OCI-LY7 (cell line): ENCODE results near the gene SERPINB10. TPM values are rescaled to one million over a fixed set of nuclear protein-coding genes. Genes with fewer than 3 reads are reported as not detected.
A peak's percentile ranks its signal among the peaks of the same experiment; 100 is the strongest.

Experiments
- BruUV-seq: library from RNA; stranded (reverse); fragments of 400-500 nt; replicated peaks from 2 replicates; lab custom pipeline; 2021; lab: Mats Ljungman, UMichigan
- CTCF ChIA-PET: fragments of 300-600 bp; sonication (Branson Sonifier 250); formaldehyde crosslinking; loops from one replicate; lab custom pipeline; 2022; ENCODE audit warnings: antibody characterized with exemption; ENCODE audit not compliant: unreplicated experiment; lab: Charles Lee
- POLR2A ChIA-PET: fragments of 300-600 bp; sonication (Branson Sonifier 250); formaldehyde crosslinking; loops from one replicate; lab custom pipeline; 2022; ENCODE audit warnings: antibody characterized with exemption; lab: Charles Lee
- DNase-seq: peaks from one replicate; pipeline ENCODE4 v3.0.0-alpha.2; 2015; ENCODE audit warnings: low spot score
- H2AFZ ChIP-seq: fragments of 200-600 bp; sonication (generic), shearing (Covaris generic); 2 replicates; pipeline ENCODE4 v1.6.1; 2014; ENCODE audit warnings: mild to moderate bottlenecking, antibody characterized with exemption, low read length, moderate library complexity
- H3K27ac ChIP-seq: fragments of 200-600 bp; sonication (generic); 2 replicates; pipeline ENCODE4 v1.5.1; 2014; ENCODE audit warnings: mixed run types, low read depth, mild to moderate bottlenecking, moderate library complexity, low read length, inconsistent platforms; ENCODE audit not compliant: poor library complexity, severe bottlenecking
- H3K36me3 ChIP-seq: fragments of 200-600 bp; sonication (generic); 2 replicates; pipeline ENCODE4 v1.6.1; 2014; ENCODE audit warnings: mild to moderate bottlenecking, antibody characterized with exemption, low read length, moderate library complexity, mixed read lengths; ENCODE audit not compliant: insufficient read depth
- H3K4me1 ChIP-seq: fragments of 200-600 bp; sonication (generic); 2 replicates; pipeline ENCODE4 v1.5.1; 2014; ENCODE audit warnings: mild to moderate bottlenecking, low read length; ENCODE audit not compliant: insufficient read depth, poor library complexity, severe bottlenecking
- H3K4me2 ChIP-seq: fragments of 200-600 bp; sonication (generic); 2 replicates; pipeline ENCODE4 v1.6.1; 2014; ENCODE audit warnings: mild to moderate bottlenecking, low read length
- H3K4me3 ChIP-seq: fragments of 200-600 bp; sonication (generic); 2 replicates; pipeline ENCODE4 v1.5.1; 2014; ENCODE audit warnings: mild to moderate bottlenecking, low read depth, low read length; ENCODE audit not compliant: poor library complexity, severe bottlenecking
- H3K79me2 ChIP-seq: fragments of 200-600 bp; sonication (generic); 2 replicates; pipeline ENCODE4 v1.6.1; 2016; ENCODE audit warnings: low read depth, mild to moderate bottlenecking, low read length, moderate library complexity, mixed read lengths; ENCODE audit not compliant: insufficient read depth
- H3K9me2 ChIP-seq: fragments of 200-600 bp; sonication (generic); 2 replicates; pipeline ENCODE4 v1.6.1; 2016; ENCODE audit warnings: mild to moderate bottlenecking, low read length, mixed read lengths; ENCODE audit not compliant: insufficient read depth
- H3K9me3 ChIP-seq: fragments of 200-600 bp; sonication (generic); 2 replicates; pipeline ENCODE4 v1.6.1; 2014; ENCODE audit warnings: mild to moderate bottlenecking, mixed run types, low read length, mixed read lengths
- H4K20me1 ChIP-seq: fragments of 200-600 bp; sonication (generic); 2 replicates; pipeline ENCODE4 v1.6.1; 2014; ENCODE audit warnings: mild to moderate bottlenecking, antibody characterized with exemption, low read length, moderate library complexity, mixed read lengths; ENCODE audit not compliant: insufficient read depth
- CTCF ChIP-seq: fragments of 200-600 bp; sonication (generic); conservative IDR thresholded peaks from 2 replicates; pipeline ENCODE4 v1.5.1; 2014; ENCODE audit warnings: mild to moderate bottlenecking, antibody characterized with exemption, low read length, moderate library complexity, mixed read lengths
- EZH2phosphoT487 ChIP-seq: fragments of 200-600 bp; sonication (generic); IDR thresholded peaks from 2 replicates; pipeline ENCODE4 v1.6.1; 2018; ENCODE audit warnings: low read depth, borderline replicate concordance, mild to moderate bottlenecking, mixed run types, antibody characterized with exemption, low read length, moderate library complexity, mixed read lengths
- intact Hi-C: fragments of 100-400 bp; cut with micrococcal nuclease; formaldehyde crosslinking; loops from one replicate; pipeline ENCODE4 v1.10.0; 2022; ENCODE audit not compliant: unreplicated experiment
- total RNA-seq, 2 experiments: library from RNA; depleted of rRNA in 1 of 2; stranded (reverse); fragments of >200 nt in 1 of 2; shearing (Covaris generic) in 1 of 2; gene quantifications; 2 replicates each; pipeline ENCODE4 v1.2.3, GENCODE V29; 2014 to 2022

Gene SERPINB10
- total RNA-seq, 2 experiments from 2014 or later, result not detected

GRCh38 chr18:63961435-63961980, 53.8 kb downstream of the SERPINB10 start:
- no TSS peak for BruUV-seq
- POLR2A ChIA-PET, result interaction anchor here (0.5 kb wide), 1 partner anchor 197 kb away, joined by 3 read pairs; no protein-coding TSS in a partner anchor
- no peak overlapping the region for H3K4me2 ChIP-seq
- no peaks in the 10 kb centered on the region for H3K79me2 ChIP-seq
- no peak for DNase-seq
- no peaks in the 10 kb centered on the region for H3K9me3 ChIP-seq
- no peak overlapping the region for H2AFZ ChIP-seq
- H4K20me1 ChIP-seq, result no peaks in the 10 kb centered on the region
- no peaks in the 10 kb centered on the region for H3K9me2 ChIP-seq
- no peaks in the 10 kb centered on the region for H3K36me3 ChIP-seq
- TF ChIP-seq CTCF (no peak), EZH2phosphoT487 (no peak)
- H3K4me3 ChIP-seq, result no peak overlapping the region
- intact Hi-C loops, result no loop called here
- H3K4me1 ChIP-seq, result no peaks in the 10 kb centered on the region
- CTCF ChIA-PET, result no interaction called here
- H3K27ac ChIP-seq, result no peak overlapping the region

- BruUV-seq, result no TSS peak
- H3K4me1 ChIP-seq, result no peaks in the 10 kb centered on the region
- intact Hi-C loops, result no loop called here
- ChIA-PET CTCF (no interaction called here), POLR2A (no interaction called here)
- no peak overlapping the region for H3K4me3 ChIP-seq
- no peaks in the 10 kb centered on the region for H3K36me3 ChIP-seq
- no peaks in the 10 kb centered on the region for H3K9me3 ChIP-seq
- TF ChIP-seq EZH2phosphoT487 (no peak), CTCF (no peak)
- H3K27ac ChIP-seq, result no peak overlapping the region
- H3K9me2 ChIP-seq, result no peaks in the 10 kb centered on the region
- no peak for DNase-seq
- H3K79me2 ChIP-seq, result no peaks in the 10 kb centered on the region
- H4K20me1 ChIP-seq, result no peaks in the 10 kb centered on the region
- H2AFZ ChIP-seq, result no peak overlapping the region
- H3K4me2 ChIP-seq, result no peak overlapping the region
Measured at GRCh38 chr18:63962137-63962536, 54.4 kb downstream of the SERPINB10 start.

- POLR2A ChIA-PET, result interaction anchor here (0.6 kb wide), 1 partner anchor 1013 kb away, joined by 3 read pairs; no protein-coding TSS in a partner anchor
- peak; percentile 74 for TF ChIP-seq CTCF
- no peak for TF ChIP-seq EZH2phosphoT487
- Histone ChIP-seq H3K4me3 (no peak overlapping the region), H3K4me2 (no peak overlapping the region), H2AFZ (no peak overlapping the region), H3K9me2 (no peaks in the 10 kb centered on the region), H4K20me1 (no peaks in the 10 kb centered on the region), H3K4me1 (no peaks in the 10 kb centered on the region), H3K36me3 (no peaks in the 10 kb centered on the region), H3K27ac (no peak overlapping the region), H3K9me3 (no peaks in the 10 kb centered on the region), H3K79me2 (no peaks in the 10 kb centered on the region)
- no TSS peak for BruUV-seq
- peak; percentile 50 for DNase-seq
- intact Hi-C loops, result no loop called here
- CTCF ChIA-PET, result interaction anchor here (1.1 kb wide), 1 partner anchor 24 kb away, joined by 3 read pairs; no protein-coding TSS in a partner anchor
Measured at GRCh38 chr18:63963615-63964256, 56.0 kb downstream of the SERPINB10 start.
